Activated T-helper 2 cell treated with anti-CD3 and anti-CD28 coated beads, Interferon-gamma antibody, Interleukin-2, Interleukin-4, amounts not matched to agents 10 μg/mL and 5 μg/mL and 100 μg/mL, durations not matched to agents 14 hours and 24 hours and 36 hours (primary cell): ENCODE measurements around the gene ANK3. TPM values are rescaled to one million over a fixed set of nuclear protein-coding genes. Genes with fewer than 3 reads are reported as not detected.

ENCODE experiments used
- DNase-seq: peaks from one replicate; pipeline ENCODE4 v3.0.0; 2021; ENCODE audit warnings: low spot score
- H3K27ac Mint-ChIP-seq: one replicate; pipeline ENCODE4 v1.8.0; 2021; ENCODE audit warnings: mixed read lengths
- H3K27me3 Mint-ChIP-seq: one replicate; pipeline ENCODE4 v1.8.0; 2021; ENCODE audit warnings: low read depth, mixed read lengths
- H3K36me3 Mint-ChIP-seq: one replicate; pipeline ENCODE4 v1.8.0; 2021; ENCODE audit warnings: low read depth, mixed read lengths
- H3K4me1 Mint-ChIP-seq: one replicate; pipeline ENCODE4 v1.8.0; 2021; ENCODE audit warnings: low read depth, mixed read lengths
- H3K4me3 Mint-ChIP-seq: one replicate; pipeline ENCODE4 v1.8.0; 2021; ENCODE audit warnings: low read depth, mild to moderate bottlenecking, moderate library complexity, mixed read lengths
- H3K9me3 Mint-ChIP-seq: one replicate; pipeline ENCODE4 v1.8.0; 2021; ENCODE audit warnings: mixed read lengths
- intact Hi-C: fragments of 100-400 bp; cut with micrococcal nuclease; formaldehyde crosslinking; loops from one replicate; pipeline ENCODE4 v1.15.1; 2023
- total RNA-seq: library from RNA; stranded (reverse); gene quantifications from 2 replicates; pipeline ENCODE4 v1.2.3, GENCODE V29; 2022

Gene ANK3
- total RNA-seq, 1 donor from 2014 or later = 14.4 TPM

DNA sequence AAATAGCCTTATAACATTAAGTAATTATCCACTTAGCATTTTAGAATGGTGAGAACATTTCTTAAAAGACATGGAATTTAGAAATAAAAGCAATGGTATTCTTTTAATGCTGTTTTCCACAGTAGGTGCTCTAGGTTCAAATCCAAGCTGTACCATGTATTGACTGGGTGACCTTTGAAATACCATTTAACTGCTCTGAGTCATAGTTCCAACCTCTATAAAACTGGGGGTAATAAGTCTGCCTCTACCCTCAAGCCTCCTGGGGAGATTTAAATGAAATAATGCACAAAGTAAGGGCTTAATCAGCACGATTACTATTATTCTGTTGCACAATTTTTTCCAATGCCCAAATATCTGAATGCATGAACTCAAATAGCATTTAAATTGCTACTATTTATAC lies 246.9 kb downstream of the ANK3 start:
- Mint-ChIP-seq H3K9me3 (no peaks in the 10 kb centered on the region), H3K4me1 (peaks cover 3% of the 10 kb centered on the region), H3K27ac (no peak overlapping the region), H3K4me3 (no peak overlapping the region), H3K27me3 (no peaks in the 10 kb centered on the region), H3K36me3 (no peaks in the 10 kb centered on the region)
- intact Hi-C loops = loop anchor here (5.0 kb wide), 1 partner anchor 205 kb away; no protein-coding TSS in a partner anchor
- no peak for DNase-seq

DNA sequence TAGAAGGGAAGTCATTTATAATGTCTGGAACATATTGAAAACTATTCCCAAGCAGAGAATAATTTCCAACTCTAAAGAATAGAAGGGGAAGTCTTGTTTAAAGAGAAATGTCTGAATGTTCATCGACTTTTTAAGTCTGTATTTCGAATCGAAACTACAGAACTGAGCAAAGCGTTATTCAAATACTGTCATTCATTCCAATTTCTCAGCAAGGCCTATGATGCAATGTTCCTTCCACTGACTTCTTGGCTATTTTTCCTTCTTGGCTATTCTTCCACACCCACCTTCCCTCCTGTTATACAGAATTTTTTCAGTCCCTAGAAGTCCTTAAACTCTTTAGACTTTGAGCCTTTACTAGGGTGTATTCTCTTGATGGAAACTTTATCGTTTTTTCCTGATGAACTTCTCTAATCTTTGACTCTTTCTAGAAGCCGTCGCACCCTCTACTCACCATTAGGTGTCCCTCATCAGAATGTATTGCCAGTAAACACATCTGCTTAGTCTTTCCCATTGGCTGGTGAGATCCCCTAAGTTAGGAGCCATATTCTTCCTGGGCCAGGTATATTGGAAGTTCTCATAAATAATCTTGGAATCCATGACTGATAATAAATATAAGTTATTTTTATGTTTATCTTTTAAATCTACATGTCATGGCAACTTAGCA lies 247.6 kb downstream of the ANK3 start:
- Mint-ChIP-seq H3K27ac (no peak overlapping the region), H3K36me3 (no peaks in the 10 kb centered on the region), H3K9me3 (no peaks in the 10 kb centered on the region), H3K27me3 (no peaks in the 10 kb centered on the region), H3K4me1 (peaks cover 3% of the 10 kb centered on the region), H3K4me3 (no peak overlapping the region)
- intact Hi-C loops = loop anchor here (5.0 kb wide), 1 partner anchor 205 kb away; no protein-coding TSS in a partner anchor
- no peak for DNase-seq

DNA sequence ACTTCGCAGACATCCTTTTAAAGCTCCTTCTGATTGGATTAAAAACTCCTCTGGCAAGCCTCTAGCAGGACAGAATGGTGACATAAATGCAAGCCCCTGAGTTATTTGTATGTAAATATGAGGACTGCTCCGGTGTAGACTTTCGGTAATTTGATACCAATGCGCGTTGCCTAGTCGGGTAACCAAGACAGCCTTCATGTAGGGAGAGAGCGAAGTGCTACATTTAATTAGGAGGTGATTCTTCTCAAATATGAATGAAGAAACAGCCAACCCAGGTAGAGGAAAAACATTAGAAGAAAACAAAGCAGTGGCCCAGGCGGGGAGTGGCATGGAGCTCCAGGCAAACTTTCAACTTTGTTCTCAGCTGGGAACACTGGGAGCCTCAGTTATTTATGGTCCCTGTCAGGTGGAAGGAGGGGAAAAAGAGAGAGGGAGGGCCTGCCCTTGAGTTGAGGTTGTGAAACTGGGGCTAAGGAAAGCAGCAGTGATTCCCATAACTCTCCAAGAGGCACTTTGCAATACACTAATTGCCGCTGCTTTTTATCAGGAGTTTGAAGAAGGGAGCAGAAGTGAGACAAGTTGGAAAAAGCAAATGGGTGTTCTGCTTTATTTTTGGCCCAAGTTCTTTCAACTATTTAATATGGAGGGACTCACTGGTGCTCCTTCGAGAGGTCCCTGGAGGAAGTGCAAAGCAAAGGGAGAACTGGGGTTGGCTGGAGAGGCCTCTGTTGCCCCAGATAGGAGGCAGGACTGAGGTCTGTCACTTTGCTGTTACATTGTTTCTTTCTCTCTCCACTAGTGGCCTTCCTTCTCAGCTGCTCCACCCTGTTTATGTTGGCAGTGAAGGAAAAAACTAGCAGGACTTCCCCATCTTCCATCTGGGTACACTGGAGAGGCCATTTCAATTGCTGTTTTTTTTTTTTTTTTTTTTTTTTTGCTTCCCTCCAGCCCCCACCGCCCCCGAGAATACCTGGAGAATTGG lies 248.7 kb downstream of the ANK3 start:
- Mint-ChIP-seq H3K27ac (no peak overlapping the region), H3K36me3 (no peaks in the 10 kb centered on the region), H3K9me3 (no peaks in the 10 kb centered on the region), H3K27me3 (no peaks in the 10 kb centered on the region), H3K4me1 (peaks cover 3% of the 10 kb centered on the region), H3K4me3 (no peak overlapping the region)
- intact Hi-C loops = loop anchor here (5.0 kb wide), 1 partner anchor 206 kb away; no protein-coding TSS in a partner anchor
- DNase-seq = no peak

DNA sequence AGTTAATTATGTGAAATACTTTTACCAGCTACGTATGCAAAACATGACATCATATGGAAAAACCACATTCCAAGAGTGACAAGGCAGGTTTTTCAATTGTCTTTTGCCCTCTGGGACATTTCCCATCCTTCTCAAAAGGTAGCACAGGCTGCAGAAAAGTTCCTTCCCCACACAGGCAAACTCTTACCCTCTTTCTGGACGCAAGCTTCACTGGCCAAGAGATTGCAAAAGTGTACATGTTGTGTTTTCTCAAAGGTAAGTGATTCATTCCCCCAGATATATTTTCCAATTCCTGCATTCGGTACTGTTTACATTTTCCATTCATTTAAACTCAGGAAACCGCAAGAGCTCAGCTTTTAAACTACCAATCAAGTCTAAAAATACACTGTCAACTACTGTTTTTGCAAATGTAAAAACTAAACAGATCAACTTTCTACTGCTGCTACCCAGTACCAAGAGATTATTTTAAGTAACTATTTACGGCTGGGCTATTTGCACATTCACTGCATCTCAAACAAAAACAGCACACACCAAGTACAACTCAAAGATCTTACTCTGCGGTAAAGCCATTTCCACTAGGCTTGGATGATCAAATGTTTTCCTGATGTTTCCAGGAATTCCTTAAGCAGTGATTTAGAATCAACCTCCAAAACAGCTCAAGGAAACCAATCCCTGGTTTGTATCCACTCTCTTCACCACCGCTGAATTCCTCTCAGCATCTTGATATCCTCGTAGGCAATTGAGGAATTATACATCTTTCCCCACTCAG lies 249.7 kb downstream of the ANK3 start:
- no peaks in the 10 kb centered on the region for H3K9me3 Mint-ChIP-seq
- DNase-seq = no peak
- H3K36me3 Mint-ChIP-seq = no peaks in the 10 kb centered on the region
- H3K27ac Mint-ChIP-seq = no peak overlapping the region
- intact Hi-C loops = loop anchor here (5.0 kb wide), 1 partner anchor 207 kb away; no protein-coding TSS in a partner anchor
- H3K4me1 Mint-ChIP-seq = peaks cover 3% of the 10 kb centered on the region
- no peak overlapping the region for H3K4me3 Mint-ChIP-seq
- H3K27me3 Mint-ChIP-seq = no peaks in the 10 kb centered on the region

DNA sequence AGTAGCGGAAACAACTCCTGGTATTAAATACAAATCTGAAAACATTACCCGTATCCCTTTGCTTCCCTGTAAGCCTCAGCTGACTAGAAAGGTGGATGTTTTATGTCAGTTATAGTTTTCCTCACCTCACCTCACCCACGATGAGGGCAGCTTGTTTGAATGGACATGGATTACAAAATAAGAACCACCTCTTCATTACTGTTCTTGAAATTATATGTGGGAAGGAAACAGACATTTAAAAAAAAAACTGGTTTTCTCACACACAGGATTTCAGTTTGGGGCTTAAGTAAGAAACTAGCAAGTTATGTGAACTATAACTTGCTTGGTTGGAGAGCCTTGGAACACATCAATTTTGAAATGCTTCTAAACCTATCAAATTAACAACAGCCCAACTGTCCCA lies 250.4 kb downstream of the ANK3 start:
- intact Hi-C loops = no loop called here
- H3K36me3 Mint-ChIP-seq = no peaks in the 10 kb centered on the region
- DNase-seq = no peak
- no peaks in the 10 kb centered on the region for H3K9me3 Mint-ChIP-seq
- no peak overlapping the region for H3K4me3 Mint-ChIP-seq
- no peaks in the 10 kb centered on the region for H3K27me3 Mint-ChIP-seq
- no peak overlapping the region for H3K27ac Mint-ChIP-seq
- H3K4me1 Mint-ChIP-seq = peaks cover 4% of the 10 kb centered on the region

DNA sequence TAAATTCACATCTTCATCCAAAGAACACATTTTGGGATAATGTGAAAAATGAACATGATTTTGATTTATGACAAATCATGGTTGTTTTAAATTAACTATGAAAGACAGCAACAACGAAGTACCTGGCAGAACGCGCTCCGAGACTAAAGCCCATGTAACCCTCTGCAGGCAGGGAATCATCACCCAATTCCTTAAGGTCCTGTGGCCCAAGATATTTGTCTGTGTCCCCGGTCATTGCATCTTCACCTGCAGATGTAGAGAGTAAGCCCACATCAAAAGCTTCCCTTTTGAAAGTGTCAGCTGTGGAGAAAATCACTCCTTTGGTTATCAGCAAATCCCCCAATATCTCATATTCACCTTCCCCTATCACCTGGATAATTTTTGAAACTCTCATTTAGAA lies 250.8 kb downstream of the ANK3 start:
- intact Hi-C loops = no loop called here
- H3K36me3 Mint-ChIP-seq = no peaks in the 10 kb centered on the region
- DNase-seq = no peak
- H3K4me1 Mint-ChIP-seq = peaks cover 4% of the 10 kb centered on the region
- H3K4me3 Mint-ChIP-seq = no peak overlapping the region
- no peaks in the 10 kb centered on the region for H3K9me3 Mint-ChIP-seq
- H3K27ac Mint-ChIP-seq = no peak overlapping the region
- no peaks in the 10 kb centered on the region for H3K27me3 Mint-ChIP-seq

DNA sequence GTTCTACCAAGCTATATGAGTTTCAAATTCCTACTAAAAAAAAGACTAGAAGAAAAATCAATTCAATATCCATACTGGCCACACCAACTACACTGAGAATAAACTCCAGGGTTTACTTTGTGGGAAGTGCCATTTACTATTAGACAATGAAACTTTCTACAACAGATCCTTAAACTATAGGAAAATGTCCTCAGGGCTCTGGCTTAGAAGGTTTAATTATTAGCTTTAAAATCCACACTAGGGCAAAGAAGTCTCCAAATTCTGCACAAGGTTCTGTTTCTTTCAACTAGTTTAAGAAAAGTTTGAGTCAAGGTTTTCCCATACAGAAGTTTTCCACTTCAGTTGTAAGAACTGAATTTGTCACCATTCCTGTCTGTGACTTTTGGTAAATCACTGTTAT lies 251.6 kb downstream of the ANK3 start:
- DNase-seq = no peak
- intact Hi-C loops = no loop called here
- H3K27ac Mint-ChIP-seq = no peak overlapping the region
- no peaks in the 10 kb centered on the region for H3K36me3 Mint-ChIP-seq
- H3K27me3 Mint-ChIP-seq = no peaks in the 10 kb centered on the region
- peaks cover 4% of the 10 kb centered on the region for H3K4me1 Mint-ChIP-seq
- no peak overlapping the region for H3K4me3 Mint-ChIP-seq
- H3K9me3 Mint-ChIP-seq = no peaks in the 10 kb centered on the region

DNA sequence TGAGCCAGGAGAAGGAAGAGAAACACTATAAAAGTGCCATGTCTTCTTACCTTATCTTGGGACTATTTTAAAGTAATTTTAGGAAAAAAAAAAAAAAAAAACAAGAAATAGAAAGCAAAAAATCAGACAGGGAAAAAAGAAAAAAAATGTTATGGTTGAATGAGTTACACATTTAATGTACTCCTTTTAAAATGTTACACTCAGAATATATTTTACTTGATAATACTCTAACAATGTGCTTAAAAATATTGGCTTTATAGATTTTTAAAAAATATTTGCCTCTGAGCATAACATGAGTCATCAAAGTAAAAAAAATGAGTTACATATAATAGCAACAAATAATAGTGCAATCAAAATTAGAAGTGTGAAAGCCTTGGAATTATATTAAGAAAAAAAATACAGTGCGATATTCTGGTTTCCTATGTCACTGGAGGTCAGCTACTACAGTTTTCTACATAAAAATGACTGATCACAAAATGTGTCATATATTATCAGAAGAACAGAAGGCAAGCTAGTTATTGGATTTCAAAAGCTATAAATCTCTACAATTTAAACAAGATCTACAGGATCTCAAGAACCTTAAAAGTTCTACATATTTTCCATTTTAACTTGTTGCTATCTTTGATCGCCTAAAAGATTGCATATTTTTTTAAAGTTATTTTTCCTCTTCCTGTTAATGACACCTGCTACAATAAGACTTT lies 252.2 kb downstream of the ANK3 start:
- Mint-ChIP-seq H3K27ac (no peak overlapping the region), H3K27me3 (no peaks in the 10 kb centered on the region), H3K4me3 (no peak overlapping the region), H3K9me3 (no peaks in the 10 kb centered on the region), H3K36me3 (no peaks in the 10 kb centered on the region), H3K4me1 (peaks cover 3% of the 10 kb centered on the region)
- DNase-seq = no peak
- intact Hi-C loops = no loop called here

DNA sequence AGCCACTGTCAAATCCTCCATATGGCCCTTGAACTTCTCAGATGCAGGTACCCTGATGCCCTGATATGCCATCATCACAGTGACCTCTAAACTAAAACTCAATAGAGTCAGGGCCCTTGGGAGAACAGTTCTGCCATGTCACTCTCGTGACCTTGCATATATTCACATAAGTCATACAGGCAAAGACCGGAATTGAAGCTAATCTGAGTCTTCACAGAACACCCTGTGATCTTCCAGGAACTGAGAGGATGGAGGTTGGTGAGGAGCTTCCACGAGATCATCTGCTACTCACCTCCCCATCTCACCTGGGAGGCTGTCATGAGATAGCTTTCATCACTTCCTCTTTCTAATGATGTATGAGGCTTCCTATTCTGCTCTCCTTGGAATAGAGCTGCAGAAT lies 254.7 kb downstream of the ANK3 start:
- intact Hi-C loops = no loop called here
- no peak for DNase-seq
- Mint-ChIP-seq H3K27ac (no peak overlapping the region), H3K9me3 (no peaks in the 10 kb centered on the region), H3K36me3 (no peaks in the 10 kb centered on the region), H3K27me3 (no peaks in the 10 kb centered on the region), H3K4me3 (no peak overlapping the region), H3K4me1 (peaks cover 1% of the 10 kb centered on the region)

DNA sequence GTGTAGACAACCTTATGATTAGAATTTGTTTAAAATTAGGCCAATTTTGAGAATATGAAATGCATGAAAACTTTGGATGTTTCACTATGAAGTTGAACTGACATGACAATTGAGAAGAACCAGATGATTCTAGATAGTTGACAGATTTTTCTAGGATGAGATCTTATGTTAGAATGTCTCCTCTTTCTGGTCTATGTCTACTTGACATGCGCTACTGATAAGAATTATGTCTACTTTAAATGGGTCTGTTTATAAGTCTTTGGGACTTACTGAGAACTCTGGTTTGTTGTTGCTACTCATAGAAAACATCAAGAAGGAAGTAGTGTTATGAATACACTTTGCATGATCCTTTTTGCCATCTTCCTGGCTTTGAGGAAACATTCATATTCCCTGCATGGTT lies 255.1 kb downstream of the ANK3 start:
- DNase-seq = no peak
- H3K4me1 Mint-ChIP-seq = peaks cover 1% of the 10 kb centered on the region
- H3K27me3 Mint-ChIP-seq = no peaks in the 10 kb centered on the region
- H3K36me3 Mint-ChIP-seq = no peaks in the 10 kb centered on the region
- no peak overlapping the region for H3K4me3 Mint-ChIP-seq
- intact Hi-C loops = no loop called here
- no peaks in the 10 kb centered on the region for H3K9me3 Mint-ChIP-seq
- no peak overlapping the region for H3K27ac Mint-ChIP-seq

DNA sequence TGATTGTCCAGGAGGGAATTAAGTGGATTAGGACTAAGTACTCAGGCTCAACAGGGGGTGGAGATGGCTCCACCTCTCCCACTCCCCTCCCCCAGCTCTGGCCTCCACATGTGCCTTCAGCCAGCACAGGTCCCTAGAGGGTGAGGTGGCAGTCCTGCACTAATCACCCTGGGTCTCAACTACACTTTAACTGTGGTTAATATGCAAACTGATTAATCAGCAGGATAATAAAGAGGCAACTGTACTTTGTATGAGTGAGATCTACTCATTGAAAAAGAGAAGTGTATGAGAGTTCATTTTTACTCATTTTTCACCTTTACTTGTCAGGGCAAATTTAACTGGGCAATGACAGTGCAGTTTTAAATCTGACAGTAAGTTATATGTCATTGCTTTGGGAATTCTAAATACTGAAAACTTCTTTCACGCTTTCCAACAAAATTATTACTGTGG lies 259.5 kb downstream of the ANK3 start:
- Mint-ChIP-seq H3K27ac (no peak overlapping the region), H3K4me1 (peaks cover 3% of the 10 kb centered on the region), H3K27me3 (no peaks in the 10 kb centered on the region), H3K9me3 (no peaks in the 10 kb centered on the region), H3K4me3 (no peak overlapping the region), H3K36me3 (no peaks in the 10 kb centered on the region)
- no peak for DNase-seq
- intact Hi-C loops = no loop called here

DNA sequence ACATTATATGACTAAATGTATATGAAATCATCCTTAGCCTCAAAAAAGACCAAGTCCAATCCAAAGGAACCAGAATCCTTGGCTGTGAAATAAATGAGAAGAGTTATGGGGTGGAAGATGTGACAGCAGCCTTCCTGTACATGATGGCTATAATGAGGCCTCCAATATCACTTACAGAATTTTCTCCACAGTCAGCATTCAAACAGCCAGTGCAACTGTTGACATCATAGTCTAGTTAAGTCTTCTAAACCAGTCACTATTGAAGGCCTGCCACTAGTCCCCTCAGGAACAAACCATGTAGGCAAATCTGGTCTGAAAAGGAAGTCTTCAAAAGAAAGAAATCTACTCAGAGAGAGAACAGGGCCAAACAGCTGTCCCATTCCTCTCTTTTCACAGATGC lies 263.8 kb downstream of the ANK3 start:
- intact Hi-C loops = no loop called here
- Mint-ChIP-seq H3K27me3 (no peaks in the 10 kb centered on the region), H3K4me3 (no peak overlapping the region), H3K9me3 (no peaks in the 10 kb centered on the region), H3K4me1 (peaks cover 2% of the 10 kb centered on the region), H3K27ac (no peak overlapping the region), H3K36me3 (no peaks in the 10 kb centered on the region)
- DNase-seq = no peak
